HCT116 (cell line): ENCODE measurements around the gene RAPGEF1. TPM values are rescaled to one million over a fixed set of nuclear protein-coding genes. Genes with fewer than 3 reads are reported as not detected.

Source experiments
- ATAC-seq: fragments of 200-7000 bp; cut with Tn5 transposase; 2 replicates; pipeline ENCODE4 v1.9.1; 2020; ENCODE audit warnings: mild to moderate bottlenecking, moderate library complexity
- BruUV-seq: library from RNA; stranded (reverse); fragments of 400-500 nt; replicated peaks from 2 replicates; lab custom pipeline; 2021; lab: Mats Ljungman, UMichigan
- CTCF ChIA-PET: fragments of 300-600 bp; sonication (Branson Sonifier 250); formaldehyde crosslinking; loops from one replicate; lab custom pipeline; 2021; ENCODE audit warnings: antibody characterized with exemption; lab: Charles Lee
- POLR2A ChIA-PET: fragments of 300-600, 350-600 bp; sonication (Branson Sonifier 250); formaldehyde crosslinking; loops from one replicate; lab custom pipeline; 2021; ENCODE audit warnings: antibody characterized with exemption; lab: Charles Lee
- RAD21 ChIA-PET, 2 experiments: fragments of 300-600 bp; sonication (Branson Sonifier 250); formaldehyde crosslinking; loops; one replicate each; lab custom pipeline; 2023; ENCODE audit warnings: low total read pairs in 2 of 2; ENCODE audit not compliant: uncharacterized antibody in 2 of 2, unreplicated experiment in 2 of 2, low non-redundant PET in 1 of 2; lab: Charles Lee
- DNase-seq: peaks from one replicate; pipeline ENCODE4 v3.0.0-alpha.2; 2010; ENCODE audit warnings: low read depth, low spot score
- H2AFZ ChIP-seq: fragments of 200-600 bp; shearing (Covaris generic), sonication (generic); 2 replicates; pipeline ENCODE4 v1.6.1; 2017; ENCODE audit warnings: low read depth, mixed run types, mixed read lengths, antibody characterized with exemption, low read length; ENCODE audit not compliant: poor library complexity, severe bottlenecking
- H3K27ac ChIP-seq: 2 replicates; pipeline ENCODE4 v1.5.1; 2012; ENCODE audit warnings: low read depth, low read length
- H3K27me3 ChIP-seq: fragments of 200-600 bp; sonication (generic); 2 replicates; pipeline ENCODE4 v1.6.1; 2016; ENCODE audit warnings: mixed run types, low read length, mixed read lengths; ENCODE audit not compliant: insufficient read depth
- H3K36me3 ChIP-seq, 2 experiments: fragments of 200-500 bp in 1 of 2; fragments of 200-600 bp in 1 of 2; sonication (Bioruptor generic) in 1 of 2; sonication (generic) in 1 of 2; 2 replicates each; pipeline versions ENCODE4 v1.5.1 to v1.6.1; 2014 to 2016; ENCODE audit warnings: low read length in 2 of 2, inconsistent platforms in 1 of 2, mixed read lengths in 1 of 2, mixed run types in 1 of 2; ENCODE audit not compliant: insufficient read depth in 2 of 2, control insufficient read depth in 1 of 2
- H3K4me1 ChIP-seq, 2 experiments: fragments of 200-600 bp in 1 of 2; sonication (generic) in 1 of 2; 2 replicates each; pipeline versions ENCODE4 v1.5.1 to v1.6.1; 2012 to 2017; ENCODE audit warnings: low read length in 2 of 2, inconsistent platforms in 1 of 2, mild to moderate bottlenecking in 1 of 2, mixed read lengths in 1 of 2, mixed run types in 1 of 2, moderate library complexity in 1 of 2; ENCODE audit not compliant: insufficient read depth in 2 of 2, control insufficient read depth in 1 of 2
- H3K4me2 ChIP-seq: fragments of 200-600 bp; sonication (generic); 2 replicates; pipeline ENCODE4 v1.6.1; 2017; ENCODE audit warnings: mixed run types, low read length, mixed read lengths
- H3K4me3 ChIP-seq, 2 experiments: fragments of 200-600 bp in 1 of 2; sonication (generic) in 1 of 2; replicated peaks in 1 of 2; 2 replicates each; pipeline ENCODE4 v1.5.1; 2011 to 2016; ENCODE audit warnings: low read length in 2 of 2, control low read depth in 1 of 2, low read depth in 1 of 2, mild to moderate bottlenecking in 1 of 2, mixed read lengths in 1 of 2, mixed run types in 1 of 2
- H3K79me2 ChIP-seq: fragments of 200-600 bp; sonication (generic); 2 replicates; pipeline ENCODE4 v1.6.1; 2017; ENCODE audit warnings: mild to moderate bottlenecking, mixed run types, low read length, moderate library complexity, mixed read lengths; ENCODE audit not compliant: insufficient read depth
- H3K9ac ChIP-seq: fragments of 200-600 bp; sonication (generic); 2 replicates; pipeline ENCODE4 v1.6.1; 2016; ENCODE audit warnings: low read length, mixed read lengths
- H3K9me2 ChIP-seq: fragments of 200-600 bp; sonication (generic), shearing (Covaris generic); 2 replicates; pipeline ENCODE4 v1.6.1; 2017; ENCODE audit warnings: mixed run types, mild to moderate bottlenecking, moderate library complexity; ENCODE audit not compliant: insufficient read depth
- H3K9me3 ChIP-seq, 2 experiments: fragments of 200-500 bp in 1 of 2; fragments of 200-600 bp in 1 of 2; sonication (Bioruptor generic) in 1 of 2; sonication (generic) in 1 of 2; 2 replicates each; pipeline ENCODE4 v1.6.1; 2014 to 2017; ENCODE audit warnings: low read length in 2 of 2, mixed read lengths in 2 of 2, inconsistent platforms in 1 of 2, low read depth in 1 of 2, mild to moderate bottlenecking in 1 of 2, mixed run types in 1 of 2, moderate library complexity in 1 of 2; ENCODE audit not compliant: control insufficient read depth in 1 of 2, insufficient read depth in 1 of 2
- H4K20me1 ChIP-seq: fragments of 200-600 bp; sonication (generic), shearing (Covaris generic); 2 replicates; pipeline ENCODE4 v1.6.1; 2017; ENCODE audit warnings: mixed run types, mild to moderate bottlenecking, moderate library complexity; ENCODE audit not compliant: insufficient read depth
- FOSL1 ChIP-seq: IDR thresholded peaks from 2 replicates; pipeline ENCODE4 v1.6.1; 2012; ENCODE audit warnings: low read depth
- REST ChIP-seq: IDR thresholded peaks from 2 replicates; pipeline ENCODE4 v1.6.1; 2012; ENCODE audit warnings: low read depth
- intact Hi-C: fragments of 100-400 bp; cut with micrococcal nuclease; formaldehyde crosslinking; loops from 2 replicates; pipeline ENCODE4 v1.10.0; 2022
- total RNA-seq: library from RNA; stranded (reverse); gene quantifications from one replicate; pipeline ENCODE4 v1.2.1, GENCODE V29; 2021; ENCODE audit not compliant: unreplicated experiment

RAPGEF1 gene
- total RNA-seq, 1 experiment from 2014 or later: 43.0 TPM

GRCh38 chr9:131650254-131650653, 89.6 kb downstream of the RAPGEF1 start:
- Histone ChIP-seq H3K36me3 (no peaks in the 10 kb centered on the region), H3K27ac (no peak overlapping the region), H4K20me1 (no peaks in the 10 kb centered on the region), H3K9me2 (no peaks in the 10 kb centered on the region)
- CTCF ChIA-PET: no interaction called here
- no peak for DNase-seq
- TF ChIP-seq REST: no peak
- TF ChIP-seq, all 23 proteins: peak for 0
- no peak overlapping the region for H3K4me2 ChIP-seq
- intact Hi-C loops: no loop called here
- no peak overlapping the region for H3K4me3 ChIP-seq
- no TSS peak for BruUV-seq
- no peak for ATAC-seq
- no peak overlapping the region for H2AFZ ChIP-seq
- no peaks in the 10 kb centered on the region; a peak in 1 of 4 replicates for H3K4me1 ChIP-seq
- H3K9me3 ChIP-seq: no peaks in the 10 kb centered on the region
- H3K9ac ChIP-seq: no peak overlapping the region
- no peaks in the 10 kb centered on the region for H3K27me3 ChIP-seq
- RAD21 ChIA-PET: no interaction called here
- POLR2A ChIA-PET: no interaction called here
- no peaks in the 10 kb centered on the region for H3K79me2 ChIP-seq

GRCh38 chr9:131649646-131650045, 90.2 kb downstream of the RAPGEF1 start:
- Histone ChIP-seq H3K4me3 (no peak overlapping the region), H3K4me2 (no peak overlapping the region), H3K9me3 (no peaks in the 10 kb centered on the region), H3K27ac (no peak overlapping the region), H3K79me2 (no peaks in the 10 kb centered on the region), H3K36me3 (no peaks in the 10 kb centered on the region), H3K9ac (no peak overlapping the region), H3K4me1 (no peaks in the 10 kb centered on the region), H3K9me2 (no peaks in the 10 kb centered on the region), H3K27me3 (no peaks in the 10 kb centered on the region), H4K20me1 (no peaks in the 10 kb centered on the region), H2AFZ (no peak overlapping the region)
- RAD21 ChIA-PET: no interaction called here
- ATAC-seq (no peak), DNase-seq (no peak)
- POLR2A ChIA-PET: interaction anchor here (0.6 kb wide), 1 partner anchor 28 kb away, joined by 3 read pairs; no protein-coding TSS in a partner anchor
- intact Hi-C loops: no loop called here
- BruUV-seq: no TSS peak
- CTCF ChIA-PET: no interaction called here
- no peak for TF ChIP-seq FOSL1
